K562 (cell line): Measurements from ENCODE around the gene MMRN2. TPM values are rescaled to one million over a fixed set of nuclear protein-coding genes. Genes with fewer than 3 reads are reported as not detected.

ENCODE experiments used
- ATAC-seq: fragments of 200-7000 bp; cut with Tn5 transposase; 3 replicates; pipeline ENCODE4 v1.9.1; 2020; ENCODE audit warnings: moderate library complexity
- BruUV-seq: library from RNA; stranded (reverse); fragments of 400-500 nt; replicated peaks from 2 replicates; lab custom pipeline; 2021; lab: Mats Ljungman, UMichigan
- CTCF ChIA-PET: fragments of 300-600 bp; formaldehyde crosslinking; extraction: SDS; loops from one replicate; lab custom pipeline; 2021; ENCODE audit warnings: low intra/inter-chr PET ratio; lab: Yijun Ruan, JAX
- POLR2A ChIA-PET: fragments of 300-600, 350-650 bp; sonication (Branson Sonifier 250); formaldehyde crosslinking; extraction: SDS; loops from one replicate; lab custom pipeline; 2021; ENCODE audit warnings: antibody characterized with exemption, inconsistent platforms; lab: Yijun Ruan, JAX
- DNase-seq, 4 experiments: peaks; one replicate each; pipeline versions ENCODE4 v3.0.0 to v3.0.0-alpha.2; 2011 to 2018; ENCODE audit warnings: low spot score in 3 of 4, mixed read lengths in 3 of 4; ENCODE audit errors: extremely low read depth in 1 of 4
- FAIRE-seq: peaks from 2 replicates; lab custom pipeline; 2011; peaks lifted over from hg19 to GRCh38; lab: Jason Lieb, UNC
- H2AFZ ChIP-seq: 2 replicates; pipeline ENCODE4 v1.6.0; 2011; ENCODE audit warnings: low read depth, low read length, control low read depth, inconsistent platforms
- H3K27ac ChIP-seq: fragments of 200-600 bp; 3 replicates; pipeline ENCODE4 v1.8.0; 2011; ENCODE audit warnings: low read depth, mild to moderate bottlenecking, control low read depth, inconsistent platforms, low read length, moderate library complexity, mixed read lengths; ENCODE audit errors: extremely low read depth
- H3K27me3 ChIP-seq, 2 experiments: fragments of 300-600 bp in 1 of 2; 2 replicates in 1 of 2; 3 replicates in 1 of 2; pipeline versions ENCODE4 v1.6.0 to v1.8.0; 2011; ENCODE audit warnings: inconsistent platforms in 2 of 2, low read length in 2 of 2, mild to moderate bottlenecking in 1 of 2, mixed read lengths in 1 of 2, moderate library complexity in 1 of 2; ENCODE audit not compliant: control insufficient read depth in 2 of 2, insufficient read depth in 2 of 2
- H3K36me3 ChIP-seq: fragments of 300-600 bp; 3 replicates; pipeline ENCODE4 v1.8.0; 2011; ENCODE audit warnings: mild to moderate bottlenecking, low read length, inconsistent platforms; ENCODE audit not compliant: control insufficient read depth, insufficient read depth
- H3K4me1 ChIP-seq, 2 experiments: fragments of 200-600 bp in 1 of 2; replicated peaks in 1 of 2; 2 replicates in 1 of 2; 3 replicates in 1 of 2; pipeline versions ENCODE4 v1.5.1 to v1.8.0; 2011; ENCODE audit warnings: inconsistent platforms in 2 of 2, low read length in 2 of 2, mild to moderate bottlenecking in 1 of 2, mixed read lengths in 1 of 2, moderate library complexity in 1 of 2; ENCODE audit not compliant: control insufficient read depth in 2 of 2, insufficient read depth in 2 of 2
- H3K4me2 ChIP-seq: 2 replicates; pipeline ENCODE4 v1.6.1; 2011; ENCODE audit warnings: low read length, control low read depth, inconsistent platforms, mixed read lengths; ENCODE audit not compliant: insufficient read depth
- H3K4me3 ChIP-seq: fragments of 200-600 bp; sonication (generic), shearing (Covaris generic); 2 replicates; pipeline ENCODE4 v1.5.1; 2016; ENCODE audit warnings: control low read depth, inconsistent platforms
- H3K79me2 ChIP-seq: fragments of 200-600 bp; 3 replicates; pipeline ENCODE4 v1.8.0; 2011; ENCODE audit warnings: low read length, inconsistent platforms; ENCODE audit not compliant: control insufficient read depth, insufficient read depth
- H3K9ac ChIP-seq, 2 experiments: 2 replicates each; pipeline versions ENCODE4 v1.6.0 to v1.6.1; 2011; ENCODE audit warnings: low read depth in 2 of 2, low read length in 2 of 2, control low read depth in 1 of 2, inconsistent platforms in 1 of 2, mild to moderate bottlenecking in 1 of 2, mixed read lengths in 1 of 2; ENCODE audit not compliant: insufficient read depth in 1 of 2
- H3K9me1 ChIP-seq: one replicate; pipeline ENCODE4 v1.6.0; 2011; ENCODE audit warnings: inconsistent platforms, mild to moderate bottlenecking, low read length, moderate library complexity; ENCODE audit not compliant: control insufficient read depth, insufficient read depth
- H3K9me3 ChIP-seq: replicated peaks from 2 replicates; pipeline ENCODE4 v1.5.1; 2011; ENCODE audit warnings: low read depth, low read length, inconsistent platforms; ENCODE audit not compliant: control insufficient read depth, insufficient read depth
- H4K20me1 ChIP-seq: replicated peaks from 2 replicates; pipeline ENCODE4 v1.6.1; 2011; ENCODE audit warnings: low read length, inconsistent platforms, mixed read lengths; ENCODE audit not compliant: control insufficient read depth, insufficient read depth
- IFI16 ChIP-seq: fragments of 250-450 bp; sonication (Bioruptor Pico); IDR thresholded peaks from 2 replicates; pipeline ENCODE4 v2.1.2; 2022; ENCODE audit warnings: mild to moderate bottlenecking, inconsistent platforms
- RBM22 ChIP-seq: fragments of 200-400 bp; formaldehyde crosslinking; IDR thresholded peaks from 2 replicates; pipeline ENCODE4 v1.6.1; 2018; ENCODE audit warnings: low read length, low read depth; ENCODE audit not compliant: poor library complexity, severe bottlenecking
- TCFL5 ChIP-seq: fragments of 250-450 bp; sonication (Bioruptor Pico); conservative IDR thresholded peaks from 2 replicates; pipeline ENCODE4 v1.6.1; 2021; ENCODE audit warnings: mild to moderate bottlenecking, moderate library complexity, matching md5 sums
- ZNF311 ChIP-seq: fragments of 250-450 bp; sonication (Bioruptor Pico); IDR thresholded peaks from 2 replicates; pipeline ENCODE4 v1.4.0; 2020; ENCODE audit warnings: mild to moderate bottlenecking, moderate library complexity
- WGBS: fragments of 100-300 bp; shearing (Covaris generic); methylation state at CpG from one replicate; pipeline ENCODE4 v1.1.6; 2016; ENCODE audit warnings: low coverage, mixed read lengths; ENCODE audit not compliant: insufficient coverage; ENCODE audit errors: missing lambda C conversion rate; 5-methylcytosine and 5-hydroxymethylcytosine counted together
- in situ Hi-C: fragments of 300-500 bp; cut with MboI; formaldehyde crosslinking; loops from 4 replicates; pipeline ENCODE4 v1.15.0; 2018; ENCODE audit warnings: inconsistent platforms, mixed read lengths
- intact Hi-C: fragments of 100-400 bp; cut with micrococcal nuclease; formaldehyde crosslinking; loops from 2 replicates; pipeline ENCODE4 v1.14.2; 2022
- polyA plus RNA-seq, 8 experiments: library from polyadenylated mRNA; depleted of rRNA in 4 of 8; stranded (reverse) in 5 of 8; unstranded in 3 of 8; fragments of >200 nt; fragmentation: Nextera tagmentation in 2 of 8; fragmentation: Illumina TruSeq in 1 of 8; extraction: Ambion mirVana in 2 of 8; extraction: Trizol in 1 of 8; gene quantifications; 2 replicates each; pipeline versions ENCODE4 v1.2.1 to v1.2.3, GENCODE V29; 2011 to 2014; ENCODE audit warnings: inconsistent platforms in 1 of 8, missing spikeins in 1 of 8
- total RNA-seq, 7 experiments: library from RNA; depleted of rRNA in 6 of 7; stranded (reverse); fragments of >200 nt in 6 of 7; fragmentation: Illumina TruSeq in 2 of 7; extraction: Trizol in 2 of 7; gene quantifications; 2 replicates each; pipeline versions ENCODE4 v1.2.1 to v1.2.3, GENCODE V29; 2011 to 2021; ENCODE audit warnings: low replicate concordance in 1 of 7
- TF ChIP-seq, protein P1 (sequence below): fragments of 450-650 bp; IDR thresholded peaks from 2 replicates; pipeline ENCODE4 v1.6.1; 2016; ENCODE audit warnings: mild to moderate bottlenecking, moderate library complexity

MMRN2 gene
- total and polyA plus RNA-seq, 9 of the 15 experiments (the other 6 are each of a cell fraction or from before 2014, with no cell fraction given): 0.07 to 2.0 (median 1.2) TPM

DNA sequence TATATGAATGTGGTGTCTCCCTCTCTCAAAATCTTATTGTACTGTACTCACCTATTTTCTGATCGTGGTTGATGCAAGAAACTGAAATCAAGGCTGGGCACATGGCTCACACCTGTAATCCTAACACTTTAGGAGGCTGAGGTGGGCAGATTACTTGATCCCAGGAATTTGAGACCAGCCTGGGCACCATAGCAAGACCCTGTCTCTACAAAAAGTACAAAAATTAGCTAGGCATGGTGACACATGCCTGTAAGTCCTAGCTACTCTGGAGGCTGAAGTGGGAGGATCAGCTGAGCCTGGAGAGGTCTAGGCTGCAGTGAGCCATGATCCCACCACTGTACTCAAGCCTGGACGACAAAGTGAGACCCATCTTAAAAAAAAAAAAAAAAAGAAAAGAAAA, 16.0 kb downstream of the MMRN2 start:
- no peak overlapping the region for H3K4me2 ChIP-seq
- no peak for FAIRE-seq
- no TSS peak for BruUV-seq

DNA sequence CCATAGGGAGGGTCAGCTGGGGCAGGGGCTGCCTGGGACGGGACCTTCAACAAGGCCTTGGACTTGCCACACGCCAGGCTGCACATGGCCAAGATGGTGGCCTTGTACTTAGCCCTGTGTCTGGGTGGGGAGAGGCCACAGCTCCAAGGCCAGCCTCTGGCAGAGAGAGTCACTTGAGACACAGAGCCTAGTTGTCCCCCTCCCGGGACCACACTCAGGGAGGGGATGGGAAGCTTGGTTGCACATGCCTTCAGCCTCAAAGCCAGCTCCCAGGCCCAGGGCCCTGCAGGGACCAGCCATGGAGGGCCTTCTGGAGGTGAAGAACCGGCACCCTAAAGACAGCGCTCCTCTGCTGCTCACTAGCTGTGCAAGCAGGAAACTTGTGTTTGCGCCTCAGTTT, 16.7 kb downstream of the MMRN2 start:
- BruUV-seq: no TSS peak
- in situ Hi-C loops (no loop called here), intact Hi-C loops (no loop called here)
- 0 out of 4 replicates have a peak overlapping the region, but pooled peaks of 1 of the 2 experiments have one; percentile 36 for H3K9ac ChIP-seq
- H3K9me1 ChIP-seq: no peaks in the 10 kb centered on the region
- H3K27me3 ChIP-seq: no peaks in the 10 kb centered on the region
- POLR2A ChIA-PET: interaction anchor here (0.5 to 0.6 kb wide), 2 partner anchors 229 to 232 kb away, joined by 3 read pairs; no protein-coding TSS in a partner anchor
- H3K4me3 ChIP-seq: no peak overlapping the region
- CTCF ChIA-PET: interaction anchor here (2.9 kb wide), 1 partner anchor 19 kb away, joined by 28 read pairs; the partner anchor contains the start of gene SNCG
- no peaks in the 10 kb centered on the region for H3K36me3 ChIP-seq
- H3K9me3 ChIP-seq: no peaks in the 10 kb centered on the region
- FAIRE-seq (no peak), DNase-seq (no peak), ATAC-seq (no peak)
- WGBS: 90% methylated on average over 3 of the region's 6 CpGs
- H2AFZ ChIP-seq: peak overlapping the region; percentile 30; the same call in 1 of the 2 replicates
- no peak overlapping the region for H3K27ac ChIP-seq
- no peaks in the 10 kb centered on the region for H3K79me2 ChIP-seq
- no peak overlapping the region for H3K4me2 ChIP-seq
- H4K20me1 ChIP-seq: no peaks in the 10 kb centered on the region
- H3K4me1 ChIP-seq: peaks cover 0 to 19% of the 10 kb centered on the region in 2 experiments; a peak in 2 of 5 replicates
- TF ChIP-seq TCFL5 (CRISPR knock-in tag): no peak
- TF ChIP-seq, protein P1, sequence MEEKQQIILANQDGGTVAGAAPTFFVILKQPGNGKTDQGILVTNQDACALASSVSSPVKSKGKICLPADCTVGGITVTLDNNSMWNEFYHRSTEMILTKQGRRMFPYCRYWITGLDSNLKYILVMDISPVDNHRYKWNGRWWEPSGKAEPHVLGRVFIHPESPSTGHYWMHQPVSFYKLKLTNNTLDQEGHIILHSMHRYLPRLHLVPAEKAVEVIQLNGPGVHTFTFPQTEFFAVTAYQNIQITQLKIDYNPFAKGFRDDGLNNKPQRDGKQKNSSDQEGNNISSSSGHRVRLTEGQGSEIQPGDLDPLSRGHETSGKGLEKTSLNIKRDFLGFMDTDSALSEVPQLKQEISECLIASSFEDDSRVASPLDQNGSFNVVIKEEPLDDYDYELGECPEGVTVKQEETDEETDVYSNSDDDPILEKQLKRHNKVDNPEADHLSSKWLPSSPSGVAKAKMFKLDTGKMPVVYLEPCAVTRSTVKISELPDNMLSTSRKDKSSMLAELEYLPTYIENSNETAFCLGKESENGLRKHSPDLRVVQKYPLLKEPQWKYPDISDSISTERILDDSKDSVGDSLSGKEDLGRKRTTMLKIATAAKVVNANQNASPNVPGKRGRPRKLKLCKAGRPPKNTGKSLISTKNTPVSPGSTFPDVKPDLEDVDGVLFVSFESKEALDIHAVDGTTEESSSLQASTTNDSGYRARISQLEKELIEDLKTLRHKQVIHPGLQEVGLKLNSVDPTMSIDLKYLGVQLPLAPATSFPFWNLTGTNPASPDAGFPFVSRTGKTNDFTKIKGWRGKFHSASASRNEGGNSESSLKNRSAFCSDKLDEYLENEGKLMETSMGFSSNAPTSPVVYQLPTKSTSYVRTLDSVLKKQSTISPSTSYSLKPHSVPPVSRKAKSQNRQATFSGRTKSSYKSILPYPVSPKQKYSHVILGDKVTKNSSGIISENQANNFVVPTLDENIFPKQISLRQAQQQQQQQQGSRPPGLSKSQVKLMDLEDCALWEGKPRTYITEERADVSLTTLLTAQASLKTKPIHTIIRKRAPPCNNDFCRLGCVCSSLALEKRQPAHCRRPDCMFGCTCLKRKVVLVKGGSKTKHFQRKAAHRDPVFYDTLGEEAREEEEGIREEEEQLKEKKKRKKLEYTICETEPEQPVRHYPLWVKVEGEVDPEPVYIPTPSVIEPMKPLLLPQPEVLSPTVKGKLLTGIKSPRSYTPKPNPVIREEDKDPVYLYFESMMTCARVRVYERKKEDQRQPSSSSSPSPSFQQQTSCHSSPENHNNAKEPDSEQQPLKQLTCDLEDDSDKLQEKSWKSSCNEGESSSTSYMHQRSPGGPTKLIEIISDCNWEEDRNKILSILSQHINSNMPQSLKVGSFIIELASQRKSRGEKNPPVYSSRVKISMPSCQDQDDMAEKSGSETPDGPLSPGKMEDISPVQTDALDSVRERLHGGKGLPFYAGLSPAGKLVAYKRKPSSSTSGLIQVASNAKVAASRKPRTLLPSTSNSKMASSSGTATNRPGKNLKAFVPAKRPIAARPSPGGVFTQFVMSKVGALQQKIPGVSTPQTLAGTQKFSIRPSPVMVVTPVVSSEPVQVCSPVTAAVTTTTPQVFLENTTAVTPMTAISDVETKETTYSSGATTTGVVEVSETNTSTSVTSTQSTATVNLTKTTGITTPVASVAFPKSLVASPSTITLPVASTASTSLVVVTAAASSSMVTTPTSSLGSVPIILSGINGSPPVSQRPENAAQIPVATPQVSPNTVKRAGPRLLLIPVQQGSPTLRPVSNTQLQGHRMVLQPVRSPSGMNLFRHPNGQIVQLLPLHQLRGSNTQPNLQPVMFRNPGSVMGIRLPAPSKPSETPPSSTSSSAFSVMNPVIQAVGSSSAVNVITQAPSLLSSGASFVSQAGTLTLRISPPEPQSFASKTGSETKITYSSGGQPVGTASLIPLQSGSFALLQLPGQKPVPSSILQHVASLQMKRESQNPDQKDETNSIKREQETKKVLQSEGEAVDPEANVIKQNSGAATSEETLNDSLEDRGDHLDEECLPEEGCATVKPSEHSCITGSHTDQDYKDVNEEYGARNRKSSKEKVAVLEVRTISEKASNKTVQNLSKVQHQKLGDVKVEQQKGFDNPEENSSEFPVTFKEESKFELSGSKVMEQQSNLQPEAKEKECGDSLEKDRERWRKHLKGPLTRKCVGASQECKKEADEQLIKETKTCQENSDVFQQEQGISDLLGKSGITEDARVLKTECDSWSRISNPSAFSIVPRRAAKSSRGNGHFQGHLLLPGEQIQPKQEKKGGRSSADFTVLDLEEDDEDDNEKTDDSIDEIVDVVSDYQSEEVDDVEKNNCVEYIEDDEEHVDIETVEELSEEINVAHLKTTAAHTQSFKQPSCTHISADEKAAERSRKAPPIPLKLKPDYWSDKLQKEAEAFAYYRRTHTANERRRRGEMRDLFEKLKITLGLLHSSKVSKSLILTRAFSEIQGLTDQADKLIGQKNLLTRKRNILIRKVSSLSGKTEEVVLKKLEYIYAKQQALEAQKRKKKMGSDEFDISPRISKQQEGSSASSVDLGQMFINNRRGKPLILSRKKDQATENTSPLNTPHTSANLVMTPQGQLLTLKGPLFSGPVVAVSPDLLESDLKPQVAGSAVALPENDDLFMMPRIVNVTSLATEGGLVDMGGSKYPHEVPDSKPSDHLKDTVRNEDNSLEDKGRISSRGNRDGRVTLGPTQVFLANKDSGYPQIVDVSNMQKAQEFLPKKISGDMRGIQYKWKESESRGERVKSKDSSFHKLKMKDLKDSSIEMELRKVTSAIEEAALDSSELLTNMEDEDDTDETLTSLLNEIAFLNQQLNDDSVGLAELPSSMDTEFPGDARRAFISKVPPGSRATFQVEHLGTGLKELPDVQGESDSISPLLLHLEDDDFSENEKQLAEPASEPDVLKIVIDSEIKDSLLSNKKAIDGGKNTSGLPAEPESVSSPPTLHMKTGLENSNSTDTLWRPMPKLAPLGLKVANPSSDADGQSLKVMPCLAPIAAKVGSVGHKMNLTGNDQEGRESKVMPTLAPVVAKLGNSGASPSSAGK: peak; percentile 26; the same call in 1 of the 2 replicates

More for the DNA sequence above, 16.0 kb downstream of the MMRN2 start:
- H4K20me1 ChIP-seq: no peaks in the 10 kb centered on the region
- in situ Hi-C loops (no loop called here), intact Hi-C loops (no loop called here)
- DNase-seq (no peak), ATAC-seq (no peak)
- no peaks in the 10 kb centered on the region for H3K9me3 ChIP-seq
- H3K36me3 ChIP-seq: no peaks in the 10 kb centered on the region
- H3K9me1 ChIP-seq: no peaks in the 10 kb centered on the region
- TF ChIP-seq ZNF311 (CRISPR knock-in tag): no peak
- TF ChIP-seq IFI16 (CRISPR knock-in tag): no peak
- TF ChIP-seq RBM22: no peak
- ChIA-PET POLR2A (interaction anchor here (0.6 to 1.2 kb wide), 2 partner anchors 19 to 233 kb away, joined by 3 read pairs; no protein-coding TSS in a partner anchor), CTCF (interaction anchor here (0.7 kb wide), 1 partner anchor 910 kb away, joined by 5 read pairs; no protein-coding TSS in a partner anchor)
- H2AFZ ChIP-seq: no peak overlapping the region
- no peaks in the 10 kb centered on the region for H3K79me2 ChIP-seq
- H3K4me3 ChIP-seq: no peak overlapping the region
- no peaks in the 10 kb centered on the region for H3K27me3 ChIP-seq
- no peak overlapping the region for H3K27ac ChIP-seq
- peaks cover 0 to 20% of the 10 kb centered on the region in 2 experiments; a peak in 2 of 5 replicates for H3K4me1 ChIP-seq
- no peak overlapping the region for H3K9ac ChIP-seq
- 29% methylated on average over 1 of the region's 2 CpGs for whole genome bisulfite sequencing
